GM21515 (cell line): Measurements from ENCODE around the gene VSTM2A.
A peak's percentile ranks its signal among the peaks of the same experiment; 100 is the strongest.

Experiments
- ATAC-seq: cut with Tn5 transposase; IDR thresholded peaks from one replicate; pipeline ENCODE4 v1.9.1; 2021; ENCODE audit not compliant: unreplicated experiment

VSTM2A gene

DNA sequence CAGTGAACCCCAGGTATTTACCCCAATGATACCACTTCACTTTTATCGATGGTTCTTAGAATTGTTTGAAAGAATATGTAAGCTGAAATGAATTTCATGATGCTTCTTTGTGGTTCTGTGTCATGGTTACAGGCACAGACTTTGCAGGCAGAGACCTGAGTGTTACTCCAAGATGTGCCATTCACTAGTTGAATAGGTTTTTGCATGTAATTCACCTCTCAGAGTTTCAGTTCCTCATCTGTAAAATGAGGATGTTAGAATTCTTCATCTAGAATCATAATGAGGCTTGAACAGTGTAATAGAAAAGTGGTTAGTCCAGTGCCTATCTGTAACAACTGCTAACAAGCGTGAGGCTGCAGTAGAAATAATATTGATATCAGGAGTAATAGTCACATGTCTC lies 54.6 kb downstream of the VSTM2A start:
- peak; percentile 92 for ATAC-seq

DNA sequence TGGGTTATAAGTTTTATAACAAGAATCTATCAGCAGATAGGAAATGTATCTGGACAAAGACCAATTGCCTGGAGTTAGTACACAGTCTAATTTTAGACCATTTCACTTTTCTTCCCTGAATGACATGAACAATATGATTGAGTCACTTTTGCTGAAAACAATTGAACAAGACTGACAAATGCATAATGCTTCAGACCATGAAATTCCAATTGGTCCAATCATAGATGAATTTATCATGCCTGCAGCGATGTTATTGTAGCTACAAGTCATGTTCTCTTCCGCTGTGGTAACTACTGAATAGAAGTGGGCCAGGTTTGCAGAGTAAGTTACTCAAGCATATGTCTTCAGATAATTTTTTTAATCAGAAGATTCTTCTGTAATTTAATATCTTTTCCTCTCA lies 73.4 kb downstream of the VSTM2A start:
- no peak for ATAC-seq
